Smooth muscle cell (in vitro differentiated cells): Measurements from ENCODE around the gene GAL. TPM values are rescaled to one million over a fixed set of nuclear protein-coding genes. Genes with fewer than 3 reads are reported as not detected.

Source experiments
- DNase-seq: peaks from one replicate; lab custom pipeline; 2025; ENCODE audit not compliant: unreplicated experiment; lab: John Stamatoyannopoulos, UW
- H2AFZ ChIP-seq: fragments of 200-600 bp; sonication (generic); 2 replicates; pipeline ENCODE4 v1.6.0; 2016; ENCODE audit warnings: antibody characterized with exemption, low read depth, mild to moderate bottlenecking
- H3F3A ChIP-seq: fragments of 200-600 bp; sonication (generic); 2 replicates; pipeline ENCODE4 v1.6.0; 2017; ENCODE audit warnings: antibody characterized with exemption, low read depth
- H3K27ac ChIP-seq: fragments of 200-600 bp; sonication (generic); 2 replicates; pipeline ENCODE4 v1.5.1; 2016; ENCODE audit warnings: low read depth, mild to moderate bottlenecking
- H3K27me3 ChIP-seq: fragments of 200-600 bp; sonication (generic); 2 replicates; pipeline ENCODE4 v1.6.1; 2016; ENCODE audit warnings: low read depth, mild to moderate bottlenecking
- H3K36me3 ChIP-seq: fragments of 200-600 bp; sonication (generic); 2 replicates; pipeline ENCODE4 v1.5.1; 2016; ENCODE audit warnings: low read depth
- H3K4me1 ChIP-seq: fragments of 200-600 bp; sonication (generic); 2 replicates; pipeline ENCODE4 v1.5.1; 2016; ENCODE audit warnings: low read depth
- H3K4me2 ChIP-seq: fragments of 200-600 bp; sonication (generic); 2 replicates; pipeline ENCODE4 v1.6.0; 2016; ENCODE audit warnings: mild to moderate bottlenecking
- H3K4me3 ChIP-seq: fragments of 200-600 bp; sonication (generic); 2 replicates; pipeline ENCODE4 v1.5.1; 2016; ENCODE audit warnings: mild to moderate bottlenecking
- H3K79me2 ChIP-seq: fragments of 200-600 bp; sonication (generic); 2 replicates; pipeline ENCODE4 v1.6.0; 2016; ENCODE audit warnings: low read depth, mild to moderate bottlenecking
- H3K9ac ChIP-seq: fragments of 200-600 bp; sonication (generic); 2 replicates; pipeline ENCODE4 v1.6.0; 2016; ENCODE audit warnings: low read depth
- H3K9me3 ChIP-seq: fragments of 200-600 bp; sonication (generic); replicated peaks from 2 replicates; pipeline ENCODE4 v1.5.1; 2016; ENCODE audit warnings: low read depth
- H4K20me1 ChIP-seq: fragments of 200-600 bp; sonication (generic); 2 replicates; pipeline ENCODE4 v1.6.0; 2016; ENCODE audit warnings: low read depth
- whole genome bisulfite sequencing: methylation state at CpG from one replicate; pipeline ENCODE4 v1.1.7; 2016; ENCODE audit warnings: low lambda C conversion rate; 5-methylcytosine and 5-hydroxymethylcytosine counted together
- polyA plus RNA-seq: library from polyadenylated mRNA; unstranded; fragments of >200 nt; fragmentation: Nextera tagmentation; extraction: Ambion mirVana; gene quantifications from 2 replicates; pipeline ENCODE4 v1.2.1, GENCODE V29; 2016
- total RNA-seq: library from RNA; depleted of rRNA; stranded (reverse); fragments of >200 nt; gene quantifications from 2 replicates; pipeline ENCODE4 v1.2.3, GENCODE V29; 2014
- TF ChIP-seq, protein P1 (sequence below): fragments of 200-600 bp; sonication (generic); IDR thresholded peaks from 2 replicates; pipeline ENCODE4 v1.5.1; 2017; ENCODE audit warnings: borderline replicate concordance, mild to moderate bottlenecking, antibody characterized with exemption; ENCODE audit not compliant: insufficient read depth, poor library complexity, severe bottlenecking

The GAL gene
- total and polyA plus RNA-seq, 2 experiments from 2014 or later: 19.4 to 61.5 TPM

- Histone ChIP-seq H4K20me1 (no peaks in the 10 kb centered on the region), H2AFZ (no peak overlapping the region), H3K79me2 (no peaks in the 10 kb centered on the region), H3K27me3 (no peaks in the 10 kb centered on the region), H3K36me3 (no peaks in the 10 kb centered on the region), H3F3A (no peaks in the 10 kb centered on the region), H3K9me3 (no peaks in the 10 kb centered on the region), H3K27ac (no peak overlapping the region), H3K4me1 (no peaks in the 10 kb centered on the region), H3K4me3 (no peak overlapping the region), H3K4me2 (no peak overlapping the region), H3K9ac (no peak overlapping the region)
- 84% methylated on average over 15 of the region's 15 CpGs for WGBS
- DNase-seq: no peak
- TF ChIP-seq, protein P1, sequence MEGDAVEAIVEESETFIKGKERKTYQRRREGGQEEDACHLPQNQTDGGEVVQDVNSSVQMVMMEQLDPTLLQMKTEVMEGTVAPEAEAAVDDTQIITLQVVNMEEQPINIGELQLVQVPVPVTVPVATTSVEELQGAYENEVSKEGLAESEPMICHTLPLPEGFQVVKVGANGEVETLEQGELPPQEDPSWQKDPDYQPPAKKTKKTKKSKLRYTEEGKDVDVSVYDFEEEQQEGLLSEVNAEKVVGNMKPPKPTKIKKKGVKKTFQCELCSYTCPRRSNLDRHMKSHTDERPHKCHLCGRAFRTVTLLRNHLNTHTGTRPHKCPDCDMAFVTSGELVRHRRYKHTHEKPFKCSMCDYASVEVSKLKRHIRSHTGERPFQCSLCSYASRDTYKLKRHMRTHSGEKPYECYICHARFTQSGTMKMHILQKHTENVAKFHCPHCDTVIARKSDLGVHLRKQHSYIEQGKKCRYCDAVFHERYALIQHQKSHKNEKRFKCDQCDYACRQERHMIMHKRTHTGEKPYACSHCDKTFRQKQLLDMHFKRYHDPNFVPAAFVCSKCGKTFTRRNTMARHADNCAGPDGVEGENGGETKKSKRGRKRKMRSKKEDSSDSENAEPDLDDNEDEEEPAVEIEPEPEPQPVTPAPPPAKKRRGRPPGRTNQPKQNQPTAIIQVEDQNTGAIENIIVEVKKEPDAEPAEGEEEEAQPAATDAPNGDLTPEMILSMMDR: no peak
Measured at GRCh38 chr11:68661014-68661413, 23.3 kb upstream of the GAL start.

- 84% methylated on average over 18 of the region's 18 CpGs for WGBS
- no peaks in the 10 kb centered on the region for H3F3A ChIP-seq
- TF ChIP-seq, protein P1: no peak
- H3K9ac ChIP-seq: no peak overlapping the region
- H3K4me1 ChIP-seq: no peaks in the 10 kb centered on the region
- H3K36me3 ChIP-seq: no peaks in the 10 kb centered on the region
- H3K4me2 ChIP-seq: no peak overlapping the region
- H3K4me3 ChIP-seq: no peak overlapping the region
- H3K27ac ChIP-seq: no peak overlapping the region
- H3K9me3 ChIP-seq: no peaks in the 10 kb centered on the region
- DNase-seq: no peak
- no peaks in the 10 kb centered on the region for H3K79me2 ChIP-seq
- no peaks in the 10 kb centered on the region for H3K27me3 ChIP-seq
- H4K20me1 ChIP-seq: no peaks in the 10 kb centered on the region
- H2AFZ ChIP-seq: no peak overlapping the region
Measured at GRCh38 chr11:68661697-68662603, 22.4 kb upstream of the GAL start.

DNA sequence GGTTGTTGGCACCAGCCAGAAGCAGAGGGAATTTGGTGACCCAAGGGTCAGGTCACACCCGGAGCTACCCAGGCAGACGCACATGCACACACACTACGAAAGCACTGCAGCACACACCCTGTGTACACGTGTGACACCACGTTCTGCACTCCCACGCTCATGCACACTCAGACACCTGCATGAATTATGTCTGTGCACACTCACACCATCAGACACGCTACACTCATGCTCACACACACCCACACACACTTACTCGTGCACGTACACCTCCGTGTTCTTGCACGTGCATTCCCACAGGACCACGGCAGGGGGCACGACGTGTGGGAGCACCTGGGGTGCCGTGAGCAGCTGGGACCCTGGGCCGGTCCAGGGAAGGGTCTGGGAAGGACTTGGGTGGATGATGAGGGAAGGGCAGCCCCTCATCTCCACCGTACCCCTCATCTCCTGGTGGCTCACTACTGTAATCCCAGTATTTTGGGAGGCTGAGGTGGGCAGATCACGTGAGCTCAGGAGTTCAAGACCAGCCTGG, 20.8 kb upstream of the GAL start:
- 96% methylated on average over 18 of the region's 18 CpGs for WGBS

More for the DNA sequence above, 20.8 kb upstream of the GAL start:
- Histone ChIP-seq H3K4me3 (no peak overlapping the region), H3K79me2 (no peaks in the 10 kb centered on the region), H3K9ac (no peak overlapping the region), H3K27ac (no peak overlapping the region), H3K36me3 (no peaks in the 10 kb centered on the region), H3K27me3 (no peaks in the 10 kb centered on the region), H2AFZ (no peak overlapping the region), H3F3A (no peaks in the 10 kb centered on the region), H4K20me1 (no peaks in the 10 kb centered on the region), H3K4me2 (no peak overlapping the region), H3K4me1 (no peaks in the 10 kb centered on the region), H3K9me3 (no peaks in the 10 kb centered on the region)
- TF ChIP-seq, protein P1: no peak
- DNase-seq: no peak
